ENCODE measurements around the gene B3GAT1. TPM values are rescaled to one million over a fixed set of nuclear protein-coding genes. Genes with fewer than 3 reads are reported as not detected.
"Not testable (repeated sequence)": the region's sequence is repeated elsewhere in the genome, so short reads cannot be mapped to it uniquely, and the experiment has no call there.

The B3GAT1 gene
- total RNA-seq, 4 donors from 2014 or later = 0.14 to 0.16 TPM; not detected in 2

- no peak for DNase-seq
- 77% methylated on average over 4 of the region's 4 CpGs; no CpG with 5 or more reads in 1 of the 2 donors for WGBS, 2 donors (ENCODE audit: low coverage in 1 of 2)
- Histone ChIP-seq H3K9me3 (no peaks in the 10 kb centered on the region), H3K27ac (no peak overlapping the region), H3K4me3 (no peak overlapping the region), H3K27me3 (no peaks in the 10 kb centered on the region), H3K36me3 (no peaks in the 10 kb centered on the region), H3K4me1 (peaks cover 3 to 7% (median 6%) of the 10 kb centered on the region in 4 donors)
- in situ Hi-C loops (cut with MboI; ENCODE audit: low pct_ligation_motif_present in 1 of 4, low pct_unique_long_range_greater_than_20kb in 1 of 4, low sequenced_read_pairs in 3 of 4) (no loop called here), intact Hi-C loops (cut with DNase I; ENCODE audit: low total_unique reads) (no loop called here)
- TF ChIP-seq EP300 (IDR thresholded peaks at IDR 0.05; ENCODE audit: low read depth) (no peak), CTCF (IDR thresholded peaks at IDR 0.05) (no peak), POLR2A (IDR thresholded peaks at IDR 0.05) (no peak), POLR2AphosphoS5 (IDR thresholded peaks at IDR 0.05) (no peak)
Observed at GRCh38 chr11:134345237-134345550, 66.8 kb downstream of the B3GAT1 start.

- intact Hi-C loops (cut with DNase I; ENCODE audit: low total_unique reads); in situ Hi-C loops (cut with MboI; ENCODE audit: low pct_ligation_motif_present in 1 of 4, low pct_unique_long_range_greater_than_20kb in 1 of 4, low sequenced_read_pairs in 3 of 4); H3K27me3 ChIP-seq; H3K4me3 ChIP-seq; H3K36me3 ChIP-seq; DNase-seq; H3K9me3 ChIP-seq; H3K27ac ChIP-seq: not testable (repeated sequence)
- peaks cover 5 to 12% (median 7%) of the 10 kb centered on the region in 4 donors for H3K4me1 ChIP-seq
- WGBS, 2 donors (ENCODE audit: low coverage in 1 of 2) = 72% methylated on average over 17 of the region's 28 CpGs; no CpG with 5 or more reads in 1 of the 2 donors
Observed at GRCh38 chr11:134344497-134345236, 67.4 kb downstream of the B3GAT1 start.

- TF ChIP-seq POLR2AphosphoS5 (IDR thresholded peaks at IDR 0.05) (no peak), CTCF (IDR thresholded peaks at IDR 0.05) (no peak), EP300 (IDR thresholded peaks at IDR 0.05; ENCODE audit: low read depth) (no peak), POLR2A (IDR thresholded peaks at IDR 0.05) (no peak)
- H3K27ac ChIP-seq = no peak overlapping the region
- no peak overlapping the region for H3K4me3 ChIP-seq
- H3K27me3 ChIP-seq = no peaks in the 10 kb centered on the region
- H3K36me3 ChIP-seq = no peaks in the 10 kb centered on the region
- in situ Hi-C loops (cut with MboI; ENCODE audit: low pct_ligation_motif_present in 1 of 4, low pct_unique_long_range_greater_than_20kb in 1 of 4, low sequenced_read_pairs in 3 of 4) (no loop called here), intact Hi-C loops (cut with DNase I; ENCODE audit: low total_unique reads) (no loop called here)
- no peak for DNase-seq
- H3K9me3 ChIP-seq = no peaks in the 10 kb centered on the region
- peaks cover 5 to 16% (median 10%) of the 10 kb centered on the region in 4 donors for H3K4me1 ChIP-seq
- WGBS, 2 donors (ENCODE audit: low coverage in 1 of 2) = 84 to 88% methylated on average over 5 to 15 of the region's 15 CpGs
Observed at GRCh38 chr11:134343646-134344045, 68.4 kb downstream of the B3GAT1 start.

- TF ChIP-seq POLR2AphosphoS5 (IDR thresholded peaks at IDR 0.05) (no peak), EP300 (IDR thresholded peaks at IDR 0.05; ENCODE audit: low read depth) (no peak), CTCF (IDR thresholded peaks at IDR 0.05) (no peak), POLR2A (IDR thresholded peaks at IDR 0.05) (no peak)
- intact Hi-C loops (cut with DNase I; ENCODE audit: low total_unique reads) (no loop called here), in situ Hi-C loops (cut with MboI; ENCODE audit: low pct_ligation_motif_present in 1 of 4, low pct_unique_long_range_greater_than_20kb in 1 of 4, low sequenced_read_pairs in 3 of 4) (no loop called here)
- H3K9me3 ChIP-seq = no peaks in the 10 kb centered on the region
- H3K4me1 ChIP-seq = peaks cover 5 to 16% (median 10%) of the 10 kb centered on the region in 4 donors
- H3K36me3 ChIP-seq = no peaks in the 10 kb centered on the region
- no peaks in the 10 kb centered on the region for H3K27me3 ChIP-seq
- no peak for DNase-seq
- WGBS, 2 donors (ENCODE audit: low coverage in 1 of 2) = 87 to 93% methylated on average over 3 to 30 of the region's 30 CpGs
- no peak overlapping the region for H3K27ac ChIP-seq
- no peak overlapping the region for H3K4me3 ChIP-seq
Observed at GRCh38 chr11:134342572-134343340, 69.3 kb downstream of the B3GAT1 start.

Data from transverse colon (tissue), 4 donors.